Activated naive CD8-positive, alpha-beta T cell treated with anti-CD3 and anti-CD28 coated beads, Interleukin-2, amount 10 ng/mL, durations not matched to agents 7 days and 5 days (primary cell): Measurements from ENCODE around the gene KLF3. TPM values are rescaled to one million over a fixed set of nuclear protein-coding genes. Genes with fewer than 3 reads are reported as not detected.

Experiments used
- ATAC-seq: fragments of 150-1000 bp; cut with Tn5 transposase; one replicate; pipeline ENCODE4 v1.10.0; 2021; ENCODE audit warnings: low read depth, moderate library complexity
- POLR2A ChIA-PET: fragments of 350-600 bp; sonication (Branson Sonifier 250); formaldehyde crosslinking; loops from one replicate; lab custom pipeline; 2021; ENCODE audit warnings: antibody characterized with exemption; lab: Charles Lee
- DNase-seq: peaks from one replicate; pipeline ENCODE4 v3.0.0; 2021
- H3K27ac Mint-ChIP-seq: one replicate; pipeline ENCODE4 v1.8.0; 2022; ENCODE audit warnings: mild to moderate bottlenecking, mixed read lengths
- H3K27me3 Mint-ChIP-seq: one replicate; pipeline ENCODE4 v1.8.0; 2022; ENCODE audit warnings: mild to moderate bottlenecking, moderate library complexity, mixed read lengths
- H3K36me3 Mint-ChIP-seq: one replicate; pipeline ENCODE4 v1.8.0; 2021; ENCODE audit warnings: mild to moderate bottlenecking, mixed read lengths
- H3K4me1 Mint-ChIP-seq: one replicate; pipeline ENCODE4 v1.8.0; 2021; ENCODE audit warnings: mixed read lengths
- H3K4me3 Mint-ChIP-seq: one replicate; pipeline ENCODE4 v1.8.0; 2022; ENCODE audit warnings: mild to moderate bottlenecking, moderate library complexity, mixed read lengths
- H3K9me3 Mint-ChIP-seq: one replicate; pipeline ENCODE4 v1.8.0; 2021; ENCODE audit warnings: mixed read lengths
- total RNA-seq, 2 experiments: library from RNA; stranded (reverse); gene quantifications; one replicate each; pipeline ENCODE4 v1.2.3, GENCODE V29; 2021

Gene KLF3
- total RNA-seq, 2 experiments from 2014 or later: 37.8 to 44.1 TPM

- DNase-seq (no peak), ATAC-seq (no peak)
- Mint-ChIP-seq H3K4me3 (peak overlapping the region; percentile 43), H3K27ac (peak overlapping the region; percentile 82), H3K4me1 (peaks cover 62% of the 10 kb centered on the region), H3K9me3 (no peaks in the 10 kb centered on the region), H3K27me3 (no peaks in the 10 kb centered on the region), H3K36me3 (no peaks in the 10 kb centered on the region)
- POLR2A ChIA-PET: interaction anchor here (0.6 to 1.1 kb wide), 2 partner anchors 58 to 353 kb away, joined by 3 to 5 read pairs; no protein-coding TSS in a partner anchor
Measured at GRCh38 chr4:38671592-38671940, 7.6 kb downstream of the KLF3 start.

- Mint-ChIP-seq H3K9me3 (no peaks in the 10 kb centered on the region), H3K27ac (peak overlapping the region; percentile 82), H3K4me1 (peaks cover 58% of the 10 kb centered on the region), H3K4me3 (no peak overlapping the region), H3K27me3 (no peaks in the 10 kb centered on the region), H3K36me3 (no peaks in the 10 kb centered on the region)
- ATAC-seq: no peak
- POLR2A ChIA-PET: interaction anchor here (0.6 to 1.1 kb wide), 2 partner anchors 57 to 353 kb away, joined by 3 to 5 read pairs; no protein-coding TSS in a partner anchor
- no peak for DNase-seq
Measured at GRCh38 chr4:38672074-38672396, 8.0 kb downstream of the KLF3 start.

GRCh38 chr4:38672397-38673129, 8.6 kb downstream of the KLF3 start:
- H3K27me3 Mint-ChIP-seq: no peaks in the 10 kb centered on the region
- H3K27ac Mint-ChIP-seq: peak overlapping the region; percentile 82
- H3K9me3 Mint-ChIP-seq: no peaks in the 10 kb centered on the region
- H3K36me3 Mint-ChIP-seq: no peaks in the 10 kb centered on the region
- no peak for DNase-seq
- H3K4me3 Mint-ChIP-seq: no peak overlapping the region
- POLR2A ChIA-PET: no interaction called here
- H3K4me1 Mint-ChIP-seq: peaks cover 56% of the 10 kb centered on the region
- no peak for ATAC-seq

- peaks cover 59% of the 10 kb centered on the region for H3K4me1 Mint-ChIP-seq
- POLR2A ChIA-PET: no interaction called here
Measured at GRCh38 chr4:38673130-38673978, 9.4 kb downstream of the KLF3 start.

GRCh38 chr4:38674258-38675144, 10.5 kb downstream of the KLF3 start:
- H3K9me3 Mint-ChIP-seq: no peaks in the 10 kb centered on the region
- peak overlapping the region; percentile 76 for H3K27ac Mint-ChIP-seq
- peak overlapping the region; percentile 74 for H3K4me3 Mint-ChIP-seq
- ATAC-seq: peak; percentile 9
- POLR2A ChIA-PET: interaction anchor here (1.5 to 1.7 kb wide), 2 partner anchors 355 to 494 kb away, joined by 6 to 14 read pairs; no protein-coding TSS in a partner anchor
- no peak for DNase-seq
- peaks cover 57% of the 10 kb centered on the region for H3K4me1 Mint-ChIP-seq
- H3K27me3 Mint-ChIP-seq: no peaks in the 10 kb centered on the region
- peaks cover 2% of the 10 kb centered on the region for H3K36me3 Mint-ChIP-seq

More at GRCh38 chr4:38673130-38673978, 9.4 kb downstream of the KLF3 start:
- DNase-seq (no peak), ATAC-seq (no peak)
- H3K4me3 Mint-ChIP-seq: no peak overlapping the region
- no peaks in the 10 kb centered on the region for H3K9me3 Mint-ChIP-seq
- H3K27me3 Mint-ChIP-seq: no peaks in the 10 kb centered on the region
- H3K27ac Mint-ChIP-seq: peak overlapping the region; percentile 82
- no peaks in the 10 kb centered on the region for H3K36me3 Mint-ChIP-seq

GRCh38 chr4:38675146-38676121, 11.4 kb downstream of the KLF3 start:
- peak; percentile 55 for ATAC-seq
- peak overlapping the region; percentile 74 for H3K4me3 Mint-ChIP-seq
- peaks cover 51% of the 10 kb centered on the region for H3K4me1 Mint-ChIP-seq
- POLR2A ChIA-PET: interaction anchor here (1.0 to 1.7 kb wide), 3 partner anchors 356 to 495 kb away, joined by 5 to 14 read pairs (median 6); no protein-coding TSS in a partner anchor
- peak overlapping the region; percentile 76 for H3K27ac Mint-ChIP-seq
- H3K9me3 Mint-ChIP-seq: no peaks in the 10 kb centered on the region
- no peaks in the 10 kb centered on the region for H3K27me3 Mint-ChIP-seq
- DNase-seq: peak; percentile 68
- H3K36me3 Mint-ChIP-seq: peaks cover 5% of the 10 kb centered on the region

- DNase-seq (no peak), ATAC-seq (no peak)
- POLR2A ChIA-PET: interaction anchor here (1.0 kb wide), 1 partner anchor 357 kb away, joined by 5 read pairs; no protein-coding TSS in a partner anchor
- Mint-ChIP-seq H3K36me3 (peaks cover 11% of the 10 kb centered on the region), H3K4me1 (peaks cover 38% of the 10 kb centered on the region), H3K9me3 (no peaks in the 10 kb centered on the region), H3K27ac (no peak overlapping the region), H3K4me3 (no peak overlapping the region), H3K27me3 (no peaks in the 10 kb centered on the region)
Measured at GRCh38 chr4:38676986-38677385, 13.0 kb downstream of the KLF3 start.

- ATAC-seq: peak; percentile 59
- peaks cover 11% of the 10 kb centered on the region for H3K36me3 Mint-ChIP-seq
- peaks cover 36% of the 10 kb centered on the region for H3K4me1 Mint-ChIP-seq
- DNase-seq: no peak
- no peaks in the 10 kb centered on the region for H3K27me3 Mint-ChIP-seq
- no peaks in the 10 kb centered on the region for H3K9me3 Mint-ChIP-seq
- H3K27ac Mint-ChIP-seq: peak overlapping the region; percentile 1
- POLR2A ChIA-PET: no interaction called here
- no peak overlapping the region for H3K4me3 Mint-ChIP-seq
Measured at GRCh38 chr4:38677441-38677840, 13.4 kb downstream of the KLF3 start.

GRCh38 chr4:38678078-38678477, 14.1 kb downstream of the KLF3 start:
- peaks cover 35% of the 10 kb centered on the region for H3K4me1 Mint-ChIP-seq
- peaks cover 11% of the 10 kb centered on the region for H3K36me3 Mint-ChIP-seq
- no peak overlapping the region for H3K4me3 Mint-ChIP-seq
- DNase-seq: no peak
- ATAC-seq: no peak
- POLR2A ChIA-PET: interaction anchor here (0.9 kb wide), 1 partner anchor 9 kb away, joined by 4 read pairs; no protein-coding TSS in a partner anchor
- H3K27me3 Mint-ChIP-seq: no peaks in the 10 kb centered on the region
- H3K27ac Mint-ChIP-seq: no peak overlapping the region
- H3K9me3 Mint-ChIP-seq: no peaks in the 10 kb centered on the region

GRCh38 chr4:38679921-38680320, 15.9 kb downstream of the KLF3 start:
- H3K36me3 Mint-ChIP-seq: peaks cover 11% of the 10 kb centered on the region
- no peak overlapping the region for H3K4me3 Mint-ChIP-seq
- H3K9me3 Mint-ChIP-seq: no peaks in the 10 kb centered on the region
- H3K4me1 Mint-ChIP-seq: peaks cover 40% of the 10 kb centered on the region
- DNase-seq (no peak), ATAC-seq (no peak)
- no peaks in the 10 kb centered on the region for H3K27me3 Mint-ChIP-seq
- POLR2A ChIA-PET: no interaction called here
- no peak overlapping the region for H3K27ac Mint-ChIP-seq

GRCh38 chr4:38681281-38681991, 17.4 kb downstream of the KLF3 start:
- Mint-ChIP-seq H3K36me3 (peaks cover 12% of the 10 kb centered on the region), H3K4me3 (no peak overlapping the region), H3K4me1 (peaks cover 38% of the 10 kb centered on the region), H3K9me3 (no peaks in the 10 kb centered on the region), H3K27ac (no peak overlapping the region), H3K27me3 (no peaks in the 10 kb centered on the region)
- DNase-seq (no peak), ATAC-seq (no peak)
- POLR2A ChIA-PET: no interaction called here
